Glutamatergic neuron (in vitro differentiated cells): Measurements from ENCODE around the gene HDAC11. TPM values are rescaled to one million over a fixed set of nuclear protein-coding genes. Genes with fewer than 3 reads are reported as not detected.
A peak's percentile ranks its signal among the peaks of the same experiment; 100 is the strongest.

ENCODE experiments used
- DNase-seq: peaks from one replicate; pipeline ENCODE4 v3.0.0; 2022
- H3K27ac Mint-ChIP-seq: one replicate; pipeline ENCODE4 v1.8.0; 2020; ENCODE audit warnings: mild to moderate bottlenecking, mixed read lengths, inconsistent platforms; ENCODE audit not compliant: unreplicated experiment
- H3K27me3 Mint-ChIP-seq: one replicate; pipeline ENCODE4 v1.8.0; 2020; ENCODE audit warnings: mild to moderate bottlenecking, moderate library complexity, mixed read lengths, inconsistent platforms; ENCODE audit not compliant: unreplicated experiment
- H3K36me3 Mint-ChIP-seq: one replicate; pipeline ENCODE4 v1.8.0; 2020; ENCODE audit warnings: mild to moderate bottlenecking, mixed read lengths, inconsistent platforms; ENCODE audit not compliant: unreplicated experiment
- H3K4me1 Mint-ChIP-seq: one replicate; pipeline ENCODE4 v1.8.0; 2020; ENCODE audit warnings: mild to moderate bottlenecking, low read depth, mixed read lengths, inconsistent platforms; ENCODE audit not compliant: unreplicated experiment
- H3K4me3 Mint-ChIP-seq: one replicate; pipeline ENCODE4 v1.8.0; 2020; ENCODE audit warnings: mild to moderate bottlenecking, mixed read lengths, inconsistent platforms; ENCODE audit not compliant: unreplicated experiment
- H3K9me3 Mint-ChIP-seq: one replicate; pipeline ENCODE4 v1.8.0; 2020; ENCODE audit warnings: mild to moderate bottlenecking, moderate library complexity, mixed read lengths, inconsistent platforms; ENCODE audit not compliant: unreplicated experiment
- total RNA-seq: library from RNA; stranded (reverse); fragmentation: NEBNext Ultra II Directional; extraction: Animal tissue kit (Norgen Biotek cat#: 25700); gene quantifications from one replicate; pipeline ENCODE4 v1.2.1, GENCODE V29; 2021; ENCODE audit not compliant: unreplicated experiment
- TF ChIP-seq, protein P1 (sequence below): fragments of 200-600 bp; sonication (generic); IDR thresholded peaks from one replicate; pipeline ENCODE4 v1.5.0; 2021; ENCODE audit not compliant: partially characterized antibody, unreplicated experiment

HDAC11 gene
- total RNA-seq, 1 donor from 2014 or later, result 19.8 TPM

- Mint-ChIP-seq H3K36me3 (no peaks in the 10 kb centered on the region), H3K4me3 (peak overlapping the region; percentile 54), H3K27ac (no peak overlapping the region), H3K4me1 (peaks cover 18% of the 10 kb centered on the region), H3K27me3 (peaks cover 13% of the 10 kb centered on the region), H3K9me3 (peaks cover 10% of the 10 kb centered on the region)
- no peak for DNase-seq
- TF ChIP-seq, protein P1, sequence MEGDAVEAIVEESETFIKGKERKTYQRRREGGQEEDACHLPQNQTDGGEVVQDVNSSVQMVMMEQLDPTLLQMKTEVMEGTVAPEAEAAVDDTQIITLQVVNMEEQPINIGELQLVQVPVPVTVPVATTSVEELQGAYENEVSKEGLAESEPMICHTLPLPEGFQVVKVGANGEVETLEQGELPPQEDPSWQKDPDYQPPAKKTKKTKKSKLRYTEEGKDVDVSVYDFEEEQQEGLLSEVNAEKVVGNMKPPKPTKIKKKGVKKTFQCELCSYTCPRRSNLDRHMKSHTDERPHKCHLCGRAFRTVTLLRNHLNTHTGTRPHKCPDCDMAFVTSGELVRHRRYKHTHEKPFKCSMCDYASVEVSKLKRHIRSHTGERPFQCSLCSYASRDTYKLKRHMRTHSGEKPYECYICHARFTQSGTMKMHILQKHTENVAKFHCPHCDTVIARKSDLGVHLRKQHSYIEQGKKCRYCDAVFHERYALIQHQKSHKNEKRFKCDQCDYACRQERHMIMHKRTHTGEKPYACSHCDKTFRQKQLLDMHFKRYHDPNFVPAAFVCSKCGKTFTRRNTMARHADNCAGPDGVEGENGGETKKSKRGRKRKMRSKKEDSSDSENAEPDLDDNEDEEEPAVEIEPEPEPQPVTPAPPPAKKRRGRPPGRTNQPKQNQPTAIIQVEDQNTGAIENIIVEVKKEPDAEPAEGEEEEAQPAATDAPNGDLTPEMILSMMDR, result no peak
These were observed 69.7 kb downstream of the HDAC11 start for GRCh38 chr3:13549623-13550422.

GRCh38 chr3:13550423-13550690, 70.3 kb downstream of the HDAC11 start:
- H3K4me1 Mint-ChIP-seq, result peaks cover 14% of the 10 kb centered on the region
- H3K9me3 Mint-ChIP-seq, result peaks cover 10% of the 10 kb centered on the region
- H3K4me3 Mint-ChIP-seq, result no peak overlapping the region
- no peaks in the 10 kb centered on the region for H3K36me3 Mint-ChIP-seq
- TF ChIP-seq, protein P1, result no peak
- H3K27ac Mint-ChIP-seq, result no peak overlapping the region
- peaks cover 13% of the 10 kb centered on the region for H3K27me3 Mint-ChIP-seq
- DNase-seq, result no peak

- Mint-ChIP-seq H3K9me3 (peaks cover 10% of the 10 kb centered on the region), H3K27ac (no peak overlapping the region), H3K36me3 (no peaks in the 10 kb centered on the region), H3K4me1 (peaks cover 9% of the 10 kb centered on the region), H3K4me3 (no peak overlapping the region), H3K27me3 (peaks cover 13% of the 10 kb centered on the region)
- TF ChIP-seq, protein P1, result no peak
- no peak for DNase-seq
These were observed 70.8 kb downstream of the HDAC11 start for GRCh38 chr3:13550791-13551360.

DNA sequence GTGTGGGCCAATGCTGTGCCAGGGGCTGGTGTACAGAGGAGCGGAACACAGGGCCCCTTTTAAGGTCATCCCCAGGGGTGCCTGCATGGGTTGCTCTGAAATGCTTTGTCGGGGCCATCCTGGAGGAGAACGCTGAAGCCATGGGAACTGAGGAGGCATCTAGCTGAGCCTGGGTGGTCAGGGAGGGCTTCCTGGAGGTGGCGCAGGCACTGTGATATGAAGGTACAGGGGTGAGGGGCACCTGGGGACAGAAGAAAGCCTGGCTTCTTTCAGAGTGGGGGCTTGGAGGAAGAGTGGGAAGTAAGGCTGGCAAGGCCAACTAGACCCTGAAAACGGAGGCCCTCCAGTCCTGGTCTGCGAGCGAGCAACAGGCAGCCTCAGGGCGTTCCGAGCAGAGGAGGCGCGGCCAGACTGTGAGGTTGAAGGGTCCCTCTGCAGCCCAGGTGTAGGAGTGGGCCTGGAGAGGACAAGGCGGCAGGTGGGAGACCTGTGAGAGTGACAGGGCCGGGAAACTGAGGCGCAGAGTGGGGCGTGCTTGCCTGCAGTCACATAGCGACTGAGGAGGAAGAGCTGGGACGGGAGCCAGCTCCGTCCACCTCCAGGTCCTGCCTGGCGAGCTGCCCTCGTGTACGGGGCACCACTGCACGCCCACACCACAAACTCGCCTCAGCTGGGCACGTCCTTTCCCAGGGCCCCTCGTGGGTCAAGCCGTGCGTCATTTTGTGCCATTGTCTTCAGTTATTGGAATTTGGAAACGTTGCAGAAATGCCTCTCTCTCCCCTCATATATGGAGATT, 72.9 kb downstream of the HDAC11 start:
- DNase-seq, result no peak
- TF ChIP-seq, protein P1, result no peak
- peaks cover 5% of the 10 kb centered on the region for H3K4me1 Mint-ChIP-seq
- H3K9me3 Mint-ChIP-seq, result peaks cover 10% of the 10 kb centered on the region
- peaks cover 12% of the 10 kb centered on the region for H3K27me3 Mint-ChIP-seq
- no peak overlapping the region for H3K4me3 Mint-ChIP-seq
- H3K27ac Mint-ChIP-seq, result no peak overlapping the region
- H3K36me3 Mint-ChIP-seq, result no peaks in the 10 kb centered on the region
